Heart left ventricle (tissue), 13 donors: ENCODE measurements around the gene RUNDC3A.

ENCODE experiments used
- CTCF ChIP-seq, 12 donors: fragments of 200-600 bp; sonication (generic) in 4 of 12; IDR thresholded peaks; one replicate each; pipeline versions ENCODE4 v1.5.0 to v1.8.0; 2018 to 2022; ENCODE audit warnings: antibody characterized with exemption in 12 of 12, mild to moderate bottlenecking in 5 of 12
- POLR2A ChIP-seq, 2 donors: fragments of 450-650 bp; IDR thresholded peaks; one replicate each; pipeline ENCODE4 v1.6.1; 2017; ENCODE audit warnings: antibody characterized with exemption in 2 of 2, mild to moderate bottlenecking in 2 of 2, moderate library complexity in 2 of 2
- donor health status: ischemic (EF 13 %, LVEDD 7.1; RV severe dilation, severe dysfunction).
- donor health status: DM: no; HTN: yes; CAD: no.
- donor health status: DM: no; HTN: no; CAD: no.
- donor health status: ischemic (EF 25% LVEDD 6.9; RV normal size, moderate dysfunction).
- donor health status: ischemic (EF 25% LVEDD 5.7; RV mildly dilated, moderate dysfunction).
- donor health status: ischemic (EF 35%, LVEDD 5.7; RV mildly dilated, moderate dysfunction).
- donor health status: nonischemic (EF 11% LVEDD 7.7; RV severe dilation, severe dysfunction).
- donor health status: DM: yes; HTN: yes; CAD: no.
- donor health status: PGD.
- donor health status: ischemic (EF 29% LVEDD 5.4; RV normal size, mild dysfunction).
- donor health status: nonischemic (EF 23%, LVEDD 6.1; RV moderate dilation, normal function).

GRCh38 chr17:44272954-44273353, 35.4 kb upstream of the RUNDC3A start:
- TF ChIP-seq CTCF (IDR thresholded peaks at IDR 0.05) = no peak
- no peak for TF ChIP-seq POLR2A (IDR thresholded peaks at IDR 0.05)
